Neural progenitor cell (in vitro differentiated cells): ENCODE measurements around the gene B4GALNT2.
A peak's percentile ranks its signal among the peaks of the same experiment; 100 is the strongest.

Experiments
- EZH2 ChIP-seq: fragments of 200-600 bp; sonication (generic); IDR thresholded peaks from 2 replicates; pipeline ENCODE4 v1.6.1; 2017; ENCODE audit warnings: antibody characterized with exemption, mild to moderate bottlenecking, moderate library complexity
- EZH2phosphoT487 ChIP-seq: fragments of 200-600 bp; sonication (generic); IDR thresholded peaks from 2 replicates; pipeline ENCODE4 v1.6.1; 2017; ENCODE audit warnings: antibody characterized with exemption
- TF ChIP-seq, protein P1 (sequence below): fragments of 200-600 bp; sonication (generic); IDR thresholded peaks from 2 replicates; pipeline ENCODE4 v1.5.1; 2017; ENCODE audit warnings: antibody characterized with exemption, mild to moderate bottlenecking

DNA sequence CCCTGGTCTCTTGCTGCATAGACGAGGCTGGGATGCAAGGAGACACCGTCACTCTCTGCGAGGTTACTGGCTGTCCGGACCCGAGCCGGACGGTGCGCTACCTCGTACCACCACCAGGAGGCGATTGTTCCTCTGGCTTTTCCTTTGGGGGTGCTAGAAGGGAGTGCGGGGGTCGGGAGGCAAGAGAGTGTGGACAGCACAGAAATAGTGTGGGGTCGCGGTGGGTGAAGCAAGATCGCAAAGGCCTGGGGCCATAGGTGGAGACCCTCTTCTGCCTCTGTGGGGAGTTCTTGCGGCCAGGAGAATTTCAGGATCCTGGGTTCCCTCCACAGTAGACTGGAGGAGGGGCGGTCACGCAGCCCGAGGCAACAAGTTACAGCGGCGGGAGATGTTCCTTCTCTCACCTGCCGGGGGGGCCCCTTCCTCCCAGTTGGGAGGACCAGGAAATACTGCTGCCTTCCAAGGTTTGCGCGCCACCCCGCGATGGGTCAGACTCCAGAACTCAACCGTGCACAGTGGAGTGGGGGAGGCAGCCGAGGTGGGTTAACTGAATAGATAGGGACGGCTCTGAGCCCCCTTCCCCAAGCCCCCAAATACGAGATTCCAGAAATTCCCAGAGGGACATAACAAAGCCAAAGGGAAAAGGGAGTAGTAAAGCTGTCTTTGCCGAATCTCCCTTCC lies 91.1 kb downstream of the B4GALNT2 start:
- TF ChIP-seq, protein P1, sequence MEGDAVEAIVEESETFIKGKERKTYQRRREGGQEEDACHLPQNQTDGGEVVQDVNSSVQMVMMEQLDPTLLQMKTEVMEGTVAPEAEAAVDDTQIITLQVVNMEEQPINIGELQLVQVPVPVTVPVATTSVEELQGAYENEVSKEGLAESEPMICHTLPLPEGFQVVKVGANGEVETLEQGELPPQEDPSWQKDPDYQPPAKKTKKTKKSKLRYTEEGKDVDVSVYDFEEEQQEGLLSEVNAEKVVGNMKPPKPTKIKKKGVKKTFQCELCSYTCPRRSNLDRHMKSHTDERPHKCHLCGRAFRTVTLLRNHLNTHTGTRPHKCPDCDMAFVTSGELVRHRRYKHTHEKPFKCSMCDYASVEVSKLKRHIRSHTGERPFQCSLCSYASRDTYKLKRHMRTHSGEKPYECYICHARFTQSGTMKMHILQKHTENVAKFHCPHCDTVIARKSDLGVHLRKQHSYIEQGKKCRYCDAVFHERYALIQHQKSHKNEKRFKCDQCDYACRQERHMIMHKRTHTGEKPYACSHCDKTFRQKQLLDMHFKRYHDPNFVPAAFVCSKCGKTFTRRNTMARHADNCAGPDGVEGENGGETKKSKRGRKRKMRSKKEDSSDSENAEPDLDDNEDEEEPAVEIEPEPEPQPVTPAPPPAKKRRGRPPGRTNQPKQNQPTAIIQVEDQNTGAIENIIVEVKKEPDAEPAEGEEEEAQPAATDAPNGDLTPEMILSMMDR, result peak; percentile 91
- TF ChIP-seq EZH2, result no peak
- no peak for TF ChIP-seq EZH2phosphoT487
